WTC11 (cell line): ENCODE results near the gene NR2F6. TPM values are rescaled to one million over a fixed set of nuclear protein-coding genes. Genes with fewer than 3 reads are reported as not detected.

Experiments used
- total RNA-seq: library from RNA; stranded (reverse); gene quantifications from 3 replicates; pipeline ENCODE4 v1.2.3, GENCODE V29; 2021

Gene NR2F6
- total RNA-seq, 1 experiment from 2014 or later: 145 TPM

Other genes starting within 250 kb of the NR2F6 start
- gene CPAMD8, start 219.1 kb downstream of the NR2F6 start, total RNA-seq: 6.9 to 10.8 TPM (median 7.9 TPM) in 3 replicates
- 27.9 to 29.9 TPM (median 29.7 TPM) in 3 replicates for gene HAUS8, start 170.5 kb downstream of the NR2F6 start, total RNA-seq
- 70.3 to 94.3 TPM (median 73.4 TPM) in 3 replicates for gene MYO9B, start 170.1 kb downstream of the NR2F6 start, total RNA-seq
- 13.9 to 15.4 TPM (median 14.2 TPM) in 3 replicates for gene USE1, start 30.6 kb downstream of the NR2F6 start, total RNA-seq
- 34.0 to 51.6 TPM (median 40.9 TPM) in 3 replicates for gene OCEL1, start 19.7 kb downstream of the NR2F6 start, total RNA-seq
- 10.9 to 14.2 TPM (median 12.3 TPM) in 3 replicates for gene USHBP1, start 18.8 kb upstream of the NR2F6 start, total RNA-seq
- gene BABAM1, start 21.5 kb upstream of the NR2F6 start, total RNA-seq: 139 to 147 TPM (median 146 TPM) in 3 replicates
- gene ANKLE1, start 36.0 kb upstream of the NR2F6 start, total RNA-seq: 9.1 to 12.9 TPM (median 10.2 TPM) in 3 replicates
- 13.2 to 18.1 TPM (median 17.6 TPM) in 3 replicates for gene ABHD8, start 57.5 kb upstream of the NR2F6 start, total RNA-seq
- 117 to 130 TPM (median 122 TPM) in 3 replicates for gene MRPL34, start 60.0 kb upstream of the NR2F6 start, total RNA-seq
- 36.2 to 42.8 TPM (median 37.0 TPM) in 3 replicates for gene DDA1, start 63.6 kb upstream of the NR2F6 start, total RNA-seq
- 30.5 to 35.4 TPM (median 32.6 TPM) in 3 replicates for gene ANO8, start 88.9 kb upstream of the NR2F6 start, total RNA-seq
- 79.1 to 93.0 TPM (median 80.8 TPM) in 3 replicates for gene GTPBP3, start 91.6 kb upstream of the NR2F6 start, total RNA-seq
- gene PLVAP, start 131.4 kb upstream of the NR2F6 start, total RNA-seq: 0.11 to 0.27 TPM in 2 of 3 replicates, not detected in the other
- gene CCDC194, start 148.3 kb upstream of the NR2F6 start, total RNA-seq: 0.37 to 0.87 TPM (median 0.76 TPM) in 3 replicates
- 22.8 to 67.7 TPM (median 61.1 TPM) in 3 replicates for gene BST2, start 159.7 kb upstream of the NR2F6 start, total RNA-seq
- 58.7 to 78.6 TPM (median 70.8 TPM) in 3 replicates for gene MVB12A, start 174.1 kb upstream of the NR2F6 start, total RNA-seq
- 1.2 to 2.9 TPM (median 2.3 TPM) in 3 replicates for gene TMEM221, start 202.7 kb upstream of the NR2F6 start, total RNA-seq
- gene NXNL1, start 215.0 kb upstream of the NR2F6 start, total RNA-seq: not detected in 3 replicates
- 8.6 to 12.1 TPM (median 10.1 TPM) in 3 replicates for gene SLC27A1, start 224.6 kb upstream of the NR2F6 start, total RNA-seq